Stromal cell of bone marrow (primary cell): ENCODE results near the gene PRKACB.
A peak's percentile ranks its signal among the peaks of the same experiment; 100 is the strongest.

ENCODE experiments used
- DNase-seq: peaks from one replicate; pipeline ENCODE4 v3.0.0-alpha.2; 2012; ENCODE audit warnings: low read depth

PRKACB gene

GRCh38 chr1:84143796-84144565 is at the start of gene PRKACB:
PRKACB (plus strand) TSS chr1:84144271; CDS start chr1:84144362, 91 bp downstream.
- no peak for DNase-seq

GRCh38 chr1:84095308-84095707 is 48.8 kb upstream of the PRKACB start:
- DNase-seq = no peak

GRCh38 chr1:84096176-84096575 is 47.9 kb upstream of the PRKACB start:
- DNase-seq = no peak

GRCh38 chr1:84101204-84101603 is 42.9 kb upstream of the PRKACB start:
- DNase-seq = no peak

GRCh38 chr1:84103197-84103992 is 40.7 kb upstream of the PRKACB start:
- DNase-seq = peak; percentile 75

- peak; percentile 42 for DNase-seq
These were observed 36.5 kb upstream of the PRKACB start for GRCh38 chr1:84107538-84107937.

- no peak for DNase-seq
These were observed 36.1 kb upstream of the PRKACB start for GRCh38 chr1:84107955-84108354.

GRCh38 chr1:84108900-84109578 is 35.0 kb upstream of the PRKACB start:
- no peak for DNase-seq

- DNase-seq = no peak
These were observed 33.4 kb upstream of the PRKACB start for GRCh38 chr1:84110629-84111028.

GRCh38 chr1:84116558-84116957 is 27.5 kb upstream of the PRKACB start:
- DNase-seq = no peak

- peak; percentile 5 for DNase-seq
These were observed 26.2 kb upstream of the PRKACB start for GRCh38 chr1:84117868-84118267.

- no peak for DNase-seq
These were observed 22.7 kb upstream of the PRKACB start for GRCh38 chr1:84121360-84121759.

GRCh38 chr1:84122780-84123382 is 21.2 kb upstream of the PRKACB start:
- DNase-seq = no peak

GRCh38 chr1:84133479-84133878 is 10.6 kb upstream of the PRKACB start:
- no peak for DNase-seq

GRCh38 chr1:84135341-84135740 is 8.7 kb upstream of the PRKACB start:
- no peak for DNase-seq

GRCh38 chr1:84141182-84142003 is 2.7 kb upstream of the PRKACB start:
- DNase-seq = no peak

GRCh38 chr1:84145068-84145467 is 997 bp downstream of the PRKACB start:
- DNase-seq = no peak

- DNase-seq = no peak
These were observed 2.5 kb downstream of the PRKACB start for GRCh38 chr1:84146411-84147032.

- no peak for DNase-seq
These were observed 4.7 kb downstream of the PRKACB start for GRCh38 chr1:84148758-84149157.

GRCh38 chr1:84152649-84153056 is 8.6 kb downstream of the PRKACB start:
- no peak for DNase-seq

- no peak for DNase-seq
These were observed 11.4 kb downstream of the PRKACB start for GRCh38 chr1:84155517-84155916.
